Effector memory CD8-positive, alpha-beta T cell (primary cell): ENCODE measurements around the gene LTBP1.

Experiments
- ATAC-seq: fragments of 150-1000 bp; cut with Tn5 transposase; replicated peaks from 2 replicates; pipeline ENCODE4 v1.10.0; 2021; ENCODE audit warnings: mild to moderate bottlenecking, moderate library complexity
- DNase-seq, 3 experiments: peaks; one replicate each; pipeline ENCODE4 v3.0.0; 2021
- H3K27ac Mint-ChIP-seq, 2 donors: one replicate each; pipeline ENCODE4 v1.8.0; 2022; ENCODE audit warnings: mild to moderate bottlenecking in 2 of 2, mixed read lengths in 2 of 2, moderate library complexity in 2 of 2
- H3K27me3 Mint-ChIP-seq, 2 donors: one replicate each; pipeline ENCODE4 v1.8.0; 2022; ENCODE audit warnings: mixed read lengths in 2 of 2
- H3K36me3 Mint-ChIP-seq: one replicate; pipeline ENCODE4 v1.8.0; 2022; ENCODE audit warnings: mild to moderate bottlenecking, moderate library complexity, mixed read lengths; ENCODE audit not compliant: insufficient read depth
- H3K4me1 Mint-ChIP-seq, 2 donors: one replicate each; pipeline ENCODE4 v1.8.0; 2022; ENCODE audit warnings: low read depth in 2 of 2, mixed read lengths in 2 of 2
- H3K4me3 Mint-ChIP-seq, 2 donors: one replicate each; pipeline ENCODE4 v1.8.0; 2022; ENCODE audit warnings: mild to moderate bottlenecking in 2 of 2, mixed read lengths in 2 of 2, moderate library complexity in 2 of 2
- H3K9me3 Mint-ChIP-seq, 2 donors: one replicate each; pipeline ENCODE4 v1.8.0; 2022; ENCODE audit warnings: mixed read lengths in 2 of 2
- total RNA-seq, 9 experiments: gene quantifications; one replicate each; lab custom pipeline; 2026; lab: John Stamatoyannopoulos, UW

LTBP1 gene, protein sequence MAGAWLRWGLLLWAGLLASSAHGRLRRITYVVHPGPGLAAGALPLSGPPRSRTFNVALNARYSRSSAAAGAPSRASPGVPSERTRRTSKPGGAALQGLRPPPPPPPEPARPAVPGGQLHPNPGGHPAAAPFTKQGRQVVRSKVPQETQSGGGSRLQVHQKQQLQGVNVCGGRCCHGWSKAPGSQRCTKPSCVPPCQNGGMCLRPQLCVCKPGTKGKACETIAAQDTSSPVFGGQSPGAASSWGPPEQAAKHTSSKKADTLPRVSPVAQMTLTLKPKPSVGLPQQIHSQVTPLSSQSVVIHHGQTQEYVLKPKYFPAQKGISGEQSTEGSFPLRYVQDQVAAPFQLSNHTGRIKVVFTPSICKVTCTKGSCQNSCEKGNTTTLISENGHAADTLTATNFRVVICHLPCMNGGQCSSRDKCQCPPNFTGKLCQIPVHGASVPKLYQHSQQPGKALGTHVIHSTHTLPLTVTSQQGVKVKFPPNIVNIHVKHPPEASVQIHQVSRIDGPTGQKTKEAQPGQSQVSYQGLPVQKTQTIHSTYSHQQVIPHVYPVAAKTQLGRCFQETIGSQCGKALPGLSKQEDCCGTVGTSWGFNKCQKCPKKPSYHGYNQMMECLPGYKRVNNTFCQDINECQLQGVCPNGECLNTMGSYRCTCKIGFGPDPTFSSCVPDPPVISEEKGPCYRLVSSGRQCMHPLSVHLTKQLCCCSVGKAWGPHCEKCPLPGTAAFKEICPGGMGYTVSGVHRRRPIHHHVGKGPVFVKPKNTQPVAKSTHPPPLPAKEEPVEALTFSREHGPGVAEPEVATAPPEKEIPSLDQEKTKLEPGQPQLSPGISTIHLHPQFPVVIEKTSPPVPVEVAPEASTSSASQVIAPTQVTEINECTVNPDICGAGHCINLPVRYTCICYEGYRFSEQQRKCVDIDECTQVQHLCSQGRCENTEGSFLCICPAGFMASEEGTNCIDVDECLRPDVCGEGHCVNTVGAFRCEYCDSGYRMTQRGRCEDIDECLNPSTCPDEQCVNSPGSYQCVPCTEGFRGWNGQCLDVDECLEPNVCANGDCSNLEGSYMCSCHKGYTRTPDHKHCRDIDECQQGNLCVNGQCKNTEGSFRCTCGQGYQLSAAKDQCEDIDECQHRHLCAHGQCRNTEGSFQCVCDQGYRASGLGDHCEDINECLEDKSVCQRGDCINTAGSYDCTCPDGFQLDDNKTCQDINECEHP (N-terminal part only)
- total RNA-seq: 0 to 4.1 (median 0.57) reads per million in 9 experiments

DNA sequence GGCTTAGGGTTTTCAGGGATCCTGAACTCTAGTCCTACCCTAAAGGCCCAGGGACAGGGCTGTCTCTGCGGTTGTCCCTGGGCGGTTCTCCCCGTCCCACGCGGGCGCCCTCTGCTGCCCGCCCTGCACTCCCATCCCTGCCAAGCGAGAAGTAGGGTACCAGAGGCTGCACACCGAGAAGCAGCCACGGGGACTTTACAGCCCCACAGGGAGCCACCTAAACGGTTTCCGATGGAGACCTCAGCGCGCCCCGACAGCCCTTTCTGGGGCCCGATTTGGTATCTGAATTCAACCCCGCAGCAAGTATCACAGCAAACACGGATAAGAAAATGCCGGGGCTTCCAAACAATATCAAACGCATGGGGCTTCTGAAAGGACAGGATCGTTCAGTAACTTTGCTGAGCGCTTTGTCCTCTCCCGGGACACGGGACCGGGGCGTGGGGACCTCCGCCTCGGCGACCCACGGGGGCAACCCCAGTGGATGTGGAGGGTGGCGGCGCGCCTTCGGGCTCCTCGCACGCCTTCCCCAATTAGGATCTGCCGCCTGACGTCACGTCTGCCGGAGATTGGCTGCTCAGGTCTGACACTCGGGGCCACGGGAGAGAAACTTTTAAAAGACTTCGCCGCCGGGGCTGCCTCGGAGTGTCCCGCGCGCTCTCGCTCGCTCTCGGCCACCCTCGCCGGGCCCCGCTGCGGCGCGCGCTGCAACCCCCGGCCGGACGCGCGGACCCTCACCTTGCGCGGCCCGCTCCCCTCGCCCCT lies at the start of gene LTBP1:
Gene LTBP1 (plus strand): TSS at position 640 of the 762 bp plus-strand sequence. CDS start 372 bp downstream, outside the sequence.
- Mint-ChIP-seq H3K4me3 (peak within 1 kb of the TSS; percentile 75 to 76), H3K27me3 (peaks cover 24 to 27% of the 10 kb centered on the region in 2 donors), H3K27ac (no peak within 1 kb of the TSS), H3K36me3 (no peaks in the 10 kb centered on the region), H3K4me1 (no peaks in the 10 kb centered on the region), H3K9me3 (no peaks in the 10 kb centered on the region)
- ATAC-seq: peak; percentile 82
- peak; percentile 32 to 42 (median 40) for DNase-seq

DNA sequence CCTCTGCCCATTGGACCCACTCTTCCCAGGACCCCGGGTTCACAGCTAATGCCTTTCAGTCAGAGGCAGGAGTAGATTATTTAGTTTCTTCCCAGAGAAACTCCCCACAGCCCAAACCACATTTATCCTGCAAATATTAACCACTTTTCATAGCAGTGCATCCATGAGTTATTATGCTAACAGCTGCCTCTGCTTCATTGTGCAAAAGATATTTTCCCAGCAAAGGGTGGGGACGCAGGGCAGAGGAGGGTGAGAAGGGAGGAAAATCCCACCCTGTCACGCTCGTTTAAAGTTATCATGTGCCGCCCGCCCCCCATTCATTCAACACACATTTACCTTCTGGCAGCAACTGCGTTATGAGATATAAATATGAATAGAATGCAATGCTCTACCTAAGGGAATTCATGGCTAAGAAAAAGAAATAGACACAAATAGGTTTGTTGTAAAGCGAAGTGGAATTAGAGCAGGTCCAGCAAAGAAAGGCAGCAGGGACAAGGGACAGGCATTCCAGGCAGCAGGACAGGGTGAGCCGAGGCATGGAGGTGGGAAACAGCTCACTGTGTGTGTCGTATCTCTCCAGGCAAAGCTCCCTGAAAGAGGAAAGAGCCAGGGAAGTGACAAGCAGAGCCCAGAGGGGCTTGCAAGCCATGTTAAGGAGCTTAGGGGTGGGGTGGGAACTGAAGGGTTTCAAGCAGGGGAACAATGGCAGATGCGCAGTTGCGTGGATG lies 46.3 kb upstream of the LTBP1 start:
- Mint-ChIP-seq H3K27me3 (peaks cover 33 to 48% of the 10 kb centered on the region in 2 donors), H3K36me3 (no peaks in the 10 kb centered on the region), H3K9me3 (peaks cover 0 to 4% of the 10 kb centered on the region in 2 donors), H3K27ac (no peak overlapping the region), H3K4me3 (no peak overlapping the region), H3K4me1 (peaks cover 0 to 3% of the 10 kb centered on the region in 2 donors)
- no peak for DNase-seq
- ATAC-seq: no peak

DNA sequence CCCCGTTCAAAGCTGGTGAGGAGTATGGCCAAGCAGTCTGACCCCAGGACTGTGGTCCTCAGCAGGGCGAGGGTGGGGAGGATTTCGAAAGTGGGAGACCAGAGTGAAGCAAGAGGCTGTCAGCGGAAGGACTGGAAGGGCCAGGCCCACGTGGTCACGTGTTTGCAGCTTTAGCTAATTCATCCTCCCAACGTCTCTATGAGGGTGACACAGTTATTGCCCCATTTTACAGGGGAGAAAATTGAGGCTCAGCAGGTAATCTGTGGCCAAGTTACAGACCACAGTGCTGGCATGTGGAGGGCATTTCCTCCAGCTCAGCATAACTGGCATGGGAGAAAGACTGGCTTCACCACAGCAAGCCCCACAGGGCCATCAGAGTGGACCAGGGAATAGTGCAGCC lies 45.4 kb upstream of the LTBP1 start:
- no peak overlapping the region for H3K4me3 Mint-ChIP-seq
- no peak for ATAC-seq
- H3K36me3 Mint-ChIP-seq: no peaks in the 10 kb centered on the region
- H3K9me3 Mint-ChIP-seq: peaks cover 0 to 4% of the 10 kb centered on the region in 2 donors
- H3K27me3 Mint-ChIP-seq: peaks cover 33 to 48% of the 10 kb centered on the region in 2 donors
- DNase-seq: no peak
- H3K27ac Mint-ChIP-seq: no peak overlapping the region
- H3K4me1 Mint-ChIP-seq: no peaks in the 10 kb centered on the region

DNA sequence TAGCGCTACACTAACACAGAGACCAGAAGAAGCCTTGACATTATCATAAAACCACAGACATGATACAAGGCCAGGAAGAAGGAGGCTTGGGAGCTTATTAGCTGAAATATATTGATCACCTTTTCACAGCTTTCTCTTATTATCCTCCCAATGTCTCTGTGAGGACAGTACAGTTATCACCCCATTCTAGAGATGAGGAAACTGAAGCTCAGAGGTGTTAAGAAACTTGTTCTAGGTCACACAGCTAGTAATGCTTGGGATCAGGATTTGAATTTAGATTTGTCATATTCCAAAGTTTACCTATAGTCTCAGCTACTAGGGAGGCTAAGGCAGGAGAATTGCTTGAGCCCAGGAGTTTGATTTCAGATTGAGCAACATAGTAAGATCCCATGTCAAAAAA lies 44.6 kb upstream of the LTBP1 start:
- H3K27me3 Mint-ChIP-seq: peaks cover 29 to 48% of the 10 kb centered on the region in 2 donors
- H3K4me3 Mint-ChIP-seq: no peak overlapping the region
- DNase-seq: no peak
- no peaks in the 10 kb centered on the region for H3K4me1 Mint-ChIP-seq
- H3K27ac Mint-ChIP-seq: no peak overlapping the region
- H3K9me3 Mint-ChIP-seq: peaks cover 0 to 1% of the 10 kb centered on the region in 2 donors
- no peak for ATAC-seq
- H3K36me3 Mint-ChIP-seq: no peaks in the 10 kb centered on the region

DNA sequence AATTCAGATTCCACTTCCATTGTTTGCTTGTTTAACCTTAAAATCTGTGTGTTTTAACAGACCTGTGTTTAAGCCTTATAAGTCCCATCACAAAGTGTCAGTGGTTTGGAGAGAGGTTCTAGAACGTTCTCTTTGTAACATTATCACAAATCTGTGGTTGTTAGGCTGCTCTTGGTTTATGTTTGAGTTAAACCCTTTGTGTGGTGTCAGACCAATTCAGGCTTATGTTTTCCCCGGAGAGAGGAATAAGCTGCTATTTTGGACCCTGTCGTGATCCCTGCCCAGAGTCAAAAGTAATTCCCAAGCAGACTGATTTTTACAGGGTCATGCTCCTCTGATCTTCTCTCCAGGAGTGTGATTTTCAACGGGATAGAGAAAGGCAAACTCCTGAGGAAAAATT lies 43.8 kb upstream of the LTBP1 start:
- peaks cover 27 to 42% of the 10 kb centered on the region in 2 donors for H3K27me3 Mint-ChIP-seq
- ATAC-seq: no peak
- no peak overlapping the region for H3K4me3 Mint-ChIP-seq
- no peak for DNase-seq
- H3K36me3 Mint-ChIP-seq: no peaks in the 10 kb centered on the region
- no peak overlapping the region for H3K27ac Mint-ChIP-seq
- H3K4me1 Mint-ChIP-seq: no peaks in the 10 kb centered on the region
- no peaks in the 10 kb centered on the region for H3K9me3 Mint-ChIP-seq

DNA sequence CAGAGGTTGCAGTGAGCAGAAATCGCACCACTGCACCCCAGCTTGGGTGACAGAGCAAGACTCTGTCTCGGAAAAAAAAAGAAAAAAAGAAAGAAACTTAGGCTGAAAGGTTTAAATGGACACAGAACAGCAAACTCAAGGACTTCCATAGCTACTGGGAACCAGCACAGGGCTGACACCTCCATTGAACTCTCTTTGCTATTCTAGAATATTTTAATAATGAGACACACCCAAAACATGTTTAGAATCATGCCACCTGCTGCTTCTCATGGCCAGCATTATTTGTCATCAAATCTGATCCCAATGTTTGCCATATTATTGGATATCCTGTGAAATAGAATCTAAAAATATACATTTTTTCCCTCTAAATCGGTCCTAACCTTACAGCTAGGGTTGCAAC lies 42.7 kb upstream of the LTBP1 start:
- H3K27me3 Mint-ChIP-seq: peaks cover 21 to 31% of the 10 kb centered on the region in 2 donors
- H3K9me3 Mint-ChIP-seq: no peaks in the 10 kb centered on the region
- DNase-seq (no peak), ATAC-seq (no peak)
- no peak overlapping the region for H3K27ac Mint-ChIP-seq
- H3K36me3 Mint-ChIP-seq: no peaks in the 10 kb centered on the region
- H3K4me3 Mint-ChIP-seq: no peak overlapping the region
- no peaks in the 10 kb centered on the region for H3K4me1 Mint-ChIP-seq

DNA sequence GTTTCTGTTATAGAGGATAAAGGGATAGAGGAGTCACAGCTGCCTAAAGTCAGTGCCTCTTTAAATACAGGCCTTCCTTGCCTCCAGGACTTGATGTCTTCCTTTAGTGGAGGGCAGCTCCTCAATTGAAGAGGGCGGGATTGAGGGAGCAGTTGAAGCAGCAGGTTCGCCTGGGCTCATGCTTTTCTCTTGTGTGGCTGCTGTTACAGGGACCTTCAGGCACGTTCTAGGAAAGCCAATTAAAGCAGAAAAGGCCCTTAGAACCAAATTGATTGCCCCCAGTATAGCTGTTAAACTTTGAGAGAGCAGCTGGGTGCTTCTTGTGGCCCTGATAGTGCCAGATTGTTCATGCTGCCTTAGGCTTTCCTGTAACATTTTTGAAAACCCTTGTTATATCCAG lies 42.0 kb upstream of the LTBP1 start:
- no peak overlapping the region for H3K4me3 Mint-ChIP-seq
- ATAC-seq: no peak

DNA sequence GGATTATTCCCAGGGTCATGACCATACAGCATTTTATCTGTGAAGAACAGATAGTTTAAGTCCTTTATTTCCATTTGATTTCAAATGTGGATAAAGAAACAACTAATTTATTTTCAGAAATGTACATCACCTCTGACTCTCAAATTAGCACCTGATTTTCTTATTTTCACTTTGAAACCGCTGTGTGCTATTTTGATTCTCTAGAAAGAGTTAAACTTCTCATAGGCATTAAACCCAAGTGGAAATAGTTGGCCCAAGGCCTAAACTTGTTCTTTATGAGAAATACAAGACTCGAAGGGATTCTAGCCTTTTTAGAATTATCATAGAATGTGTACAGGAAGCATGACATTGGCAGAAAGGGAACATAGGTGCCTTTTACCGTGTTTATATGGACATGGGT lies 41.5 kb upstream of the LTBP1 start:
- no peak overlapping the region for H3K27ac Mint-ChIP-seq
- H3K9me3 Mint-ChIP-seq: no peaks in the 10 kb centered on the region
- ATAC-seq (no peak), DNase-seq (no peak)
- H3K4me3 Mint-ChIP-seq: no peak overlapping the region
- H3K36me3 Mint-ChIP-seq: no peaks in the 10 kb centered on the region
- H3K27me3 Mint-ChIP-seq: peaks cover 16 to 27% of the 10 kb centered on the region in 2 donors
- H3K4me1 Mint-ChIP-seq: no peaks in the 10 kb centered on the region

More for the DNA sequence above, 42.0 kb upstream of the LTBP1 start:
- Mint-ChIP-seq H3K36me3 (no peaks in the 10 kb centered on the region), H3K27ac (no peak overlapping the region), H3K27me3 (peaks cover 20 to 28% of the 10 kb centered on the region in 2 donors), H3K9me3 (no peaks in the 10 kb centered on the region), H3K4me1 (no peaks in the 10 kb centered on the region)
- no peak for DNase-seq

DNA sequence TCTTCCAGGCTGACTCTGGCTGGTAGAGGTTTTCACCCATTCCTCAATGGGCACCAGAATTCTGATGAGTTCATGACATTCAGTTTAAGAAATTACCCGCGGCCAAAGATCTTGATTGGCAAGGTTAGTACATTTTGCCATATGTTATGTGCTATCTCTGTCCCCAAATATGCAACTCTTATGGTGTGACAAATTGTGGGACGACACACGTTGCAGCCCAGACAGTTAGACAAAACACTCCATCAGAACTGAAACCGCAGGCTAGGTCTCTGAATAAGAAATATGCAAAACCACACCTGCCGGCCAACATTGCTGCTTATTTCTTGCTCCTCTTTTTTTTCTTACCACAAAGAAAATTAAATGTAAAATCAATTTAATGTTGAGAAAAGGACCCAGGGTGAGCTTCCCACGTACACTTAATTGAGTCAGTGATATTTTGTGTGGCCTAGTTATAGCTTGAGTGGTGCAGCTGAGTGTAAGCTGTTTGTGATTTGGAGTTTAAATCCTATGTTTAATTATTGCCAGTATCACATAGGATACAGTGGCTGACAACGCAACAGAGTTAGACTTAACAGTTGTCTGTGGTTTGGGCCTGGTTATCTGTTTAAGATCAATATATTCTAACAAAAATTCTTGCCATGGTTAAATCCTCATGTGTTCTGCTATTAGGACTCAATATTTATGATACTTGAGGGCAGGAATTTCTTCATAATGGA lies 35.7 kb upstream of the LTBP1 start:
- H3K4me3 Mint-ChIP-seq: no peak overlapping the region

DNA sequence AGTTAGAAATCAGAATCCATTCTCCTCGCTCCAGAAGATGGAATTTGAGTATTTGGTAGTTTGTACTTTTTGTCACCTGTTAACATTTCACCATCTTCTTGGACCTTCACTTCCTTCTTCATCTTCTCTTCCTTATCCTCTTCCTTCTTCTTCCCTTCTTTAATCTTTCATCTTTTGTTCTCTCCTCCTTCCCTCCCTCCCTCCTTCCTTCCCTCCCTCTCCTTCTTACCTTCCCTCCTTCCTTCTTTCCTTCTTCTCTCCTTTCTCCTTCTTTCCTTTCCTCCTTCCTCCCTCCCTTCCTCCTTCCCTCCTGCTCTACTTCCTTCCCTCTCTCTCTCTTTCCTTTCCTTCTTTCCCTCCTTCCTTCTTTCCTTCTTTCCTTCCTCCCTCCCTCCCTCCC lies 31.1 kb upstream of the LTBP1 start:
- H3K9me3 Mint-ChIP-seq: peaks cover 0 to 2% of the 10 kb centered on the region in 2 donors
- no peaks in the 10 kb centered on the region for H3K4me1 Mint-ChIP-seq
- no peak for ATAC-seq
- no peak overlapping the region for H3K27ac Mint-ChIP-seq
- no peaks in the 10 kb centered on the region for H3K36me3 Mint-ChIP-seq
- H3K27me3 Mint-ChIP-seq: peaks cover 12 to 16% of the 10 kb centered on the region in 2 donors
- no peak for DNase-seq
- no peak overlapping the region for H3K4me3 Mint-ChIP-seq

More for the DNA sequence above, 35.7 kb upstream of the LTBP1 start:
- Mint-ChIP-seq H3K4me1 (no peaks in the 10 kb centered on the region), H3K36me3 (no peaks in the 10 kb centered on the region), H3K9me3 (peaks cover 0 to 2% of the 10 kb centered on the region in 2 donors), H3K27me3 (peaks cover 5 to 8% of the 10 kb centered on the region in 2 donors), H3K27ac (no peak overlapping the region)
- no peak for DNase-seq
- no peak for ATAC-seq

DNA sequence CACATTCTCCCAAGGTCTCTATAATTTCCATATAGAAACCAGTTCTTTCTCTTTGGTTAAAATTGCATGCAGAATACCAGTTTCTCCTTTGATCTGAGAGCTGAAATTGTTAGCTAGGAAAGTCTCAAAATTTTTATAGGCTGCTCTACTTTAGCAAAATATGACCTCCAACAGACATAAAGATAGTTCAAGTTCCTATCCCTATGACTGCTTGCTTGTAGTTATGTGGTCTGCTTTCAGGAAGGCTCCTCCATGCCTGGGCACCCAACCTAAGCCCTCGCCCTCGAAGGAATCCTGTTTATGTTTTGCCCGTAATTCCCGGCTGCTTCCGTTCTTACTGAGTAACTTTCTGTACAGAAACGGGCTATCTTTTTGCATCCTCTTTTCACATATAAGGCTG lies 28.0 kb upstream of the LTBP1 start:
- Mint-ChIP-seq H3K4me3 (no peak overlapping the region), H3K4me1 (no peaks in the 10 kb centered on the region), H3K9me3 (peaks cover 0 to 2% of the 10 kb centered on the region in 2 donors), H3K36me3 (no peaks in the 10 kb centered on the region), H3K27me3 (peaks cover 33 to 37% of the 10 kb centered on the region in 2 donors), H3K27ac (no peak overlapping the region)
- DNase-seq (no peak), ATAC-seq (no peak)
